ENCODE data around the gene WDR72. TPM values are rescaled to one million over a fixed set of nuclear protein-coding genes. Genes with fewer than 3 reads are reported as not detected.

The WDR72 gene
- total and polyA plus RNA-seq, 4 donors = 6.1 to 55.4 (median 17.0) TPM

- WGBS = 82% methylated on average over 1 of the region's 1 CpG
- no peak overlapping the region for H3K9ac ChIP-seq (ENCODE audit: low read depth in 1 of 2, low read length in 2 of 2)
- H3K4me1 ChIP-seq (ENCODE audit: control insufficient read depth in 4 of 4, insufficient read depth in 4 of 4, low read length in 3 of 4) = no peaks in the 10 kb centered on the region
- no peak overlapping the region for H3K27ac ChIP-seq (ENCODE audit: low read depth in 1 of 2, low read length in 2 of 2)
- H3K36me3 ChIP-seq (ENCODE audit: control insufficient read depth in 4 of 4, insufficient read depth in 3 of 4, low read depth in 1 of 4, low read length in 3 of 4) = peaks cover 0 to 4% (median 0%) of the 10 kb centered on the region in 4 donors
- no peaks in the 10 kb centered on the region for H3K27me3 ChIP-seq (ENCODE audit: control insufficient read depth in 4 of 4, insufficient read depth in 4 of 4, low read length in 3 of 4)
- no peak overlapping the region for H3K4me3 ChIP-seq (ENCODE audit: low read depth in 1 of 3, low read length in 3 of 3)
- no peak for TF ChIP-seq YY1 (IDR thresholded peaks at IDR 0.05)
- TF ChIP-seq ATF3 (IDR thresholded peaks at IDR 0.05) = no peak
- TF ChIP-seq RXRA (IDR thresholded peaks at IDR 0.05) = no peak
- TF ChIP-seq TAF1 (conservative IDR thresholded peaks at IDR 0.05) = no peak
- no peak for TF ChIP-seq HNF4A (conservative IDR thresholded peaks at IDR 0.05)
- TF ChIP-seq EGR1 (IDR thresholded peaks at IDR 0.05; ENCODE audit: low read depth in 2 of 2) = no peak
- no peak for TF ChIP-seq SP1 (IDR thresholded peaks at IDR 0.05)
- no peak for TF ChIP-seq HNF4G (IDR thresholded peaks at IDR 0.05)
- TF ChIP-seq GABPA (IDR thresholded peaks at IDR 0.05 in 1 of 2, conservative IDR thresholded peaks at IDR 0.05 in 1 of 2) = no peak
- no peak for TF ChIP-seq RAD21 (IDR thresholded peaks at IDR 0.05)
- no peak for DNase-seq (ENCODE audit: low spot score)
- no peaks in the 10 kb centered on the region for H3K9me3 ChIP-seq (ENCODE audit: control insufficient read depth in 4 of 4, low read length in 3 of 4)
These were observed 177.9 kb downstream of the WDR72 start for GRCh38 chr15:53581513-53581912.

GRCh38 chr15:53580366-53580765 lies 179.1 kb downstream of the WDR72 start:
- H3K9me3 ChIP-seq (ENCODE audit: control insufficient read depth in 4 of 4, low read length in 3 of 4) = no peaks in the 10 kb centered on the region
- TF ChIP-seq SP1 (IDR thresholded peaks at IDR 0.05) (peak; percentile 17), REST (IDR thresholded peaks at IDR 0.05) (no peak), HNF4A (conservative IDR thresholded peaks at IDR 0.05) (peak in 1 of 2 donors; percentile 40), RAD21 (IDR thresholded peaks at IDR 0.05) (peak in 1 of 2 donors; percentile 44), RXRA (IDR thresholded peaks at IDR 0.05) (peak in 1 of 2 donors; percentile 22), EGR1 (IDR thresholded peaks at IDR 0.05; ENCODE audit: low read depth in 2 of 2) (no peak), YY1 (IDR thresholded peaks at IDR 0.05) (peak; percentile 65), ZBTB33 (IDR thresholded peaks at IDR 0.05) (no peak)
- no peaks in the 10 kb centered on the region for H3K27me3 ChIP-seq (ENCODE audit: control insufficient read depth in 4 of 4, insufficient read depth in 4 of 4, low read length in 3 of 4)
- H3K9ac ChIP-seq (ENCODE audit: low read depth in 1 of 2, low read length in 2 of 2) = no peak overlapping the region
- DNase-seq (ENCODE audit: low spot score) = no peak
- no peaks in the 10 kb centered on the region for H3K4me1 ChIP-seq (ENCODE audit: control insufficient read depth in 4 of 4, insufficient read depth in 4 of 4, low read length in 3 of 4)
- H3K4me3 ChIP-seq (ENCODE audit: low read depth in 1 of 3, low read length in 3 of 3) = no peak overlapping the region
- H3K27ac ChIP-seq (ENCODE audit: low read depth in 1 of 2, low read length in 2 of 2) = no peak overlapping the region
- H3K36me3 ChIP-seq (ENCODE audit: control insufficient read depth in 4 of 4, insufficient read depth in 3 of 4, low read depth in 1 of 4, low read length in 3 of 4) = peaks cover 0 to 4% (median 0%) of the 10 kb centered on the region in 4 donors
- 40% methylated on average over 3 of the region's 3 CpGs for WGBS

- H3K9ac ChIP-seq (ENCODE audit: low read depth in 1 of 2, low read length in 2 of 2) = no peak overlapping the region
- H3K4me3 ChIP-seq (ENCODE audit: low read depth in 1 of 3, low read length in 3 of 3) = no peak overlapping the region
- H3K27me3 ChIP-seq (ENCODE audit: control insufficient read depth in 4 of 4, insufficient read depth in 4 of 4, low read length in 3 of 4) = no peaks in the 10 kb centered on the region
- DNase-seq (ENCODE audit: low spot score) = no peak
- H3K36me3 ChIP-seq (ENCODE audit: control insufficient read depth in 4 of 4, insufficient read depth in 3 of 4, low read depth in 1 of 4, low read length in 3 of 4) = peaks cover 0 to 4% (median 0%) of the 10 kb centered on the region in 4 donors
- 78% methylated on average over 1 of the region's 1 CpG for WGBS
- H3K4me1 ChIP-seq (ENCODE audit: control insufficient read depth in 4 of 4, insufficient read depth in 4 of 4, low read length in 3 of 4) = no peaks in the 10 kb centered on the region
- H3K9me3 ChIP-seq (ENCODE audit: control insufficient read depth in 4 of 4, low read length in 3 of 4) = no peaks in the 10 kb centered on the region
- H3K27ac ChIP-seq (ENCODE audit: low read depth in 1 of 2, low read length in 2 of 2) = no peak overlapping the region
- TF ChIP-seq NR2F2 (IDR thresholded peaks at IDR 0.05) (no peak), RAD21 (IDR thresholded peaks at IDR 0.05) (no peak), HNF4A (conservative IDR thresholded peaks at IDR 0.05) (no peak), REST (IDR thresholded peaks at IDR 0.05) (no peak), FOXA1 (IDR thresholded peaks at IDR 0.05) (no peak), CTCF (IDR thresholded peaks at IDR 0.05; ENCODE audit: low read depth, low read length, missing input control) (no peak), TAF1 (conservative IDR thresholded peaks at IDR 0.05) (no peak)
These were observed 182.6 kb downstream of the WDR72 start for GRCh38 chr15:53576841-53577240.

All from liver (tissue), 9 donors.